Measurements from ENCODE around the gene KDM6B. TPM values are rescaled to one million over a fixed set of nuclear protein-coding genes. Genes with fewer than 3 reads are reported as not detected.

Gene KDM6B
- total RNA-seq, 1 experiment from 2014 or later: 28.9 TPM

GRCh38 chr17:7803981-7804380 is 30.0 kb upstream of the KDM6B start:
- no peaks in the 10 kb centered on the region for H3K23me2 ChIP-seq (ENCODE audit: insufficient read length, low read depth, low read length, poor library complexity, severe bottlenecking)
- no peak overlapping the region for H3K23ac ChIP-seq (ENCODE audit: insufficient read length, low read depth, low read length)
- no peaks in the 10 kb centered on the region for H3K79me2 ChIP-seq (ENCODE audit: insufficient read depth, low read length)
- Mint-ChIP-seq H3K27me3 (ENCODE audit: low read depth) (peaks cover 26% of the 10 kb centered on the region), H3K4me3 (no peak overlapping the region), H3K27ac (peak overlapping the region in 1 of 3 experiments; percentile 37; a peak in 2 of 7 replicates), H3K4me1 (peaks cover 6 to 10% of the 10 kb centered on the region in 2 experiments), H3K9me3 (peaks cover 0 to 3% of the 10 kb centered on the region in 2 experiments; a peak in 4 of 5 replicates), H3K36me3 (ENCODE audit: insufficient read depth in 1 of 3, low read depth in 3 of 3) (no peaks in the 10 kb centered on the region)
- no peak overlapping the region for H3K4ac ChIP-seq (ENCODE audit: low read depth, low read length)
- H3K79me1 ChIP-seq (ENCODE audit: insufficient read depth, low read depth, low read length, poor library complexity, severe bottlenecking): no peaks in the 10 kb centered on the region
- H4K91ac ChIP-seq (ENCODE audit: insufficient read length, low read depth, low read length): no peak overlapping the region
- no peak overlapping the region for H2BK20ac ChIP-seq (ENCODE audit: low read depth, low read length, poor library complexity, severe bottlenecking)
- no peak overlapping the region for H2BK12ac ChIP-seq (ENCODE audit: insufficient read length, low read depth, low read length)
- no peaks in the 10 kb centered on the region; the same call in 1 of the 2 replicates for H3K27me3 ChIP-seq (ENCODE audit: insufficient read depth, low read length)
- no CpG with 5 or more reads among the region's 13 CpGs for WGBS (ENCODE audit: extremely low coverage, insufficient read length, low lambda C conversion rate)
- no peak overlapping the region for H4K5ac ChIP-seq (ENCODE audit: insufficient read length, low read depth, low read length)
- H3K4me1 ChIP-seq (ENCODE audit: insufficient read depth, low read length): no peaks in the 10 kb centered on the region
- no peak overlapping the region for H4K8ac ChIP-seq (replicated peaks; ENCODE audit: insufficient read length, low read depth, low read length)
- H2BK120ac ChIP-seq (ENCODE audit: low read depth, low read length, poor library complexity, severe bottlenecking): no peak overlapping the region
- DNase-seq: peak; percentile 71
- no peak overlapping the region for H3T11ph ChIP-seq (ENCODE audit: low read length)
- H3K9ac ChIP-seq (ENCODE audit: extremely low read depth, insufficient read length, low read length): no peak overlapping the region
- H2BK5ac ChIP-seq (ENCODE audit: insufficient read length, low read length): no peak overlapping the region
- H3K27ac ChIP-seq (ENCODE audit: insufficient read length, low read depth, low read length): no peak overlapping the region
- no peak overlapping the region for H3K18ac ChIP-seq (ENCODE audit: insufficient read length, low read depth, low read length)
- H2AFZ ChIP-seq (ENCODE audit: low read length): no peak overlapping the region
- H4K20me1 ChIP-seq (ENCODE audit: control insufficient read depth, insufficient read depth, insufficient read length): no peaks in the 10 kb centered on the region
- no peak overlapping the region; the same call in 1 of the 2 replicates for H3K14ac ChIP-seq (ENCODE audit: insufficient read depth, low read length)
- H2AK5ac ChIP-seq (ENCODE audit: insufficient read length, low read length): no peak overlapping the region
- H2BK15ac ChIP-seq (ENCODE audit: low read depth, low read length): no peak overlapping the region
- H3K56ac ChIP-seq (ENCODE audit: insufficient read length, low read depth, low read length): no peak overlapping the region
- H3K4me2 ChIP-seq (ENCODE audit: insufficient read depth, insufficient read length, low read length): no peak overlapping the region
- H3K9me3 ChIP-seq (ENCODE audit: control insufficient read depth, low read depth, low read length): no peaks in the 10 kb centered on the region
- TF ChIP-seq CTCF (conservative IDR thresholded peaks at IDR 0.05): no peak

Data from H9 (cell line).